ENCODE results near the gene HBS1L. TPM values are rescaled to one million over a fixed set of nuclear protein-coding genes. Genes with fewer than 3 reads are reported as not detected.

The HBS1L gene
- total RNA-seq, 4 donors from 2014 or later, result 30.1 to 55.1 (median 40.4) TPM

- intact Hi-C loops (cut with DNase I; ENCODE audit: low total_unique reads), result no loop called here
- WGBS, 2 donors, result 72 to 76% methylated on average over 5 of the region's 5 CpGs
- TF ChIP-seq CTCF (IDR thresholded peaks at IDR 0.05) (no peak), POLR2A (IDR thresholded peaks at IDR 0.05) (no peak)
- peak in 1 of 2 donors; percentile 43 for DNase-seq (ENCODE audit: low spot score in 2 of 2)
- H3K4me3 ChIP-seq (ENCODE audit: low read depth, poor library complexity, severe bottlenecking), result no peak overlapping the region
These were observed 117.7 kb downstream of the HBS1L start for GRCh38 chr6:134936931-134937330.

GRCh38 chr6:134936476-134936875 lies 118.1 kb downstream of the HBS1L start:
- WGBS, 2 donors, result 90 to 95% methylated on average over 5 of the region's 5 CpGs

GRCh38 chr6:134934793-134935485 lies 119.7 kb downstream of the HBS1L start:
- TF ChIP-seq CTCF (IDR thresholded peaks at IDR 0.05) (no peak), POLR2A (IDR thresholded peaks at IDR 0.05) (no peak)
- DNase-seq (ENCODE audit: low spot score in 2 of 2), result no peak
- no peak overlapping the region for H3K4me3 ChIP-seq (ENCODE audit: low read depth, poor library complexity, severe bottlenecking)
- intact Hi-C loops (cut with DNase I; ENCODE audit: low total_unique reads), result no loop called here
- 96% methylated on average over 5 of the region's 5 CpGs for WGBS, 2 donors

More at GRCh38 chr6:134936476-134936875, 118.1 kb downstream of the HBS1L start:
- H3K4me3 ChIP-seq (ENCODE audit: low read depth, poor library complexity, severe bottlenecking), result no peak overlapping the region
- TF ChIP-seq CTCF (IDR thresholded peaks at IDR 0.05) (no peak), POLR2A (IDR thresholded peaks at IDR 0.05) (no peak)
- intact Hi-C loops (cut with DNase I; ENCODE audit: low total_unique reads), result no loop called here
- peak in 1 of 2 donors; percentile 46 for DNase-seq (ENCODE audit: low spot score in 2 of 2)

GRCh38 chr6:134932535-134933470 lies 121.8 kb downstream of the HBS1L start:
- intact Hi-C loops (cut with DNase I; ENCODE audit: low total_unique reads), result no loop called here
- no peak for TF ChIP-seq POLR2A (IDR thresholded peaks at IDR 0.05)
- TF ChIP-seq CTCF (IDR thresholded peaks at IDR 0.05), result no peak
- peak in 1 of 2 donors; percentile 74 for DNase-seq (ENCODE audit: low spot score in 2 of 2)

GRCh38 chr6:134932098-134932497 lies 122.5 kb downstream of the HBS1L start:
- intact Hi-C loops (cut with DNase I; ENCODE audit: low total_unique reads), result no loop called here

More at GRCh38 chr6:134932535-134933470, 121.8 kb downstream of the HBS1L start:
- 63 to 77% methylated on average over 10 to 11 of the region's 11 CpGs for WGBS, 2 donors
- H3K4me3 ChIP-seq (ENCODE audit: low read depth, poor library complexity, severe bottlenecking), result no peak overlapping the region

More at GRCh38 chr6:134932098-134932497, 122.5 kb downstream of the HBS1L start:
- H3K4me3 ChIP-seq (ENCODE audit: low read depth, poor library complexity, severe bottlenecking), result no peak overlapping the region
- TF ChIP-seq CTCF (IDR thresholded peaks at IDR 0.05), result no peak
- TF ChIP-seq POLR2A (IDR thresholded peaks at IDR 0.05), result no peak
- no peak for DNase-seq (ENCODE audit: low spot score in 2 of 2)
- 55 to 62% methylated on average over 5 of the region's 5 CpGs for WGBS, 2 donors
